ENCODE results near the gene RPL7A. TPM values are rescaled to one million over a fixed set of nuclear protein-coding genes. Genes with fewer than 3 reads are reported as not detected.

The RPL7A gene
- total and polyA plus RNA-seq, 7 donors = 1,013 to 3,403 (median 1,526) TPM

DNA sequence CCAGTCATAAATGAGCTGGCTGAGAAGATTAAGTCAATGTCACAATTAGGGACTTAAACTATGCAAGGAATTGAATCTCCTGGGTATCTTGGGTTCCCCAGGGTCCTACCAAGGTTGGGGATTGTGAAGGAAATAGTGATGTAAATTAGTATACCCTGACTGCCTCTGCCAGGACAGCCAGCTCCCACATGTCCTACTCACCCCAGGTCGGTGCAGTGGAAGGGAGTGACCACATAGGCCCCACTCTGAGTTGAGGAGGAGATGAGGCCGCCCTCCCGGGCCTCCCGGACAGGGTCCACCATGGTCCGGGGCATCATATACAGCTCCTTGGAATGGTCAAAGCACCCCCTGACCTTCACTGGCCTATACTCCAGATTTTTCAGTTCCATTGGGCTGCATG, 5.5 kb downstream of the RPL7A start:
- WGBS, 3 donors = 73 to 80% (median 74%) methylated on average over 5 of the region's 5 CpGs
- Histone ChIP-seq H3K9me3 (no peaks in the 10 kb centered on the region), H3K4me1 (peaks cover 41% of the 10 kb centered on the region), H3K27me3 (ENCODE audit: insufficient read depth in 3 of 3, low read length in 2 of 3) (no peaks in the 10 kb centered on the region), H3K36me3 (ENCODE audit: insufficient read depth in 1 of 2, low read depth in 1 of 2) (peaks cover 7 to 61% of the 10 kb centered on the region in 2 donors), H3K4me3 (no peak overlapping the region), H3K27ac (no peak overlapping the region)
- intact Hi-C loops (cut with DNase I) = loop anchor here in 1 of 2 donors (2.0 to 10.0 kb wide), 2 partner anchors 21 to 111 kb away; no protein-coding TSS in a partner anchor
- DNase-seq (no peak), ATAC-seq (no peak)
- TF ChIP-seq, protein P1, sequence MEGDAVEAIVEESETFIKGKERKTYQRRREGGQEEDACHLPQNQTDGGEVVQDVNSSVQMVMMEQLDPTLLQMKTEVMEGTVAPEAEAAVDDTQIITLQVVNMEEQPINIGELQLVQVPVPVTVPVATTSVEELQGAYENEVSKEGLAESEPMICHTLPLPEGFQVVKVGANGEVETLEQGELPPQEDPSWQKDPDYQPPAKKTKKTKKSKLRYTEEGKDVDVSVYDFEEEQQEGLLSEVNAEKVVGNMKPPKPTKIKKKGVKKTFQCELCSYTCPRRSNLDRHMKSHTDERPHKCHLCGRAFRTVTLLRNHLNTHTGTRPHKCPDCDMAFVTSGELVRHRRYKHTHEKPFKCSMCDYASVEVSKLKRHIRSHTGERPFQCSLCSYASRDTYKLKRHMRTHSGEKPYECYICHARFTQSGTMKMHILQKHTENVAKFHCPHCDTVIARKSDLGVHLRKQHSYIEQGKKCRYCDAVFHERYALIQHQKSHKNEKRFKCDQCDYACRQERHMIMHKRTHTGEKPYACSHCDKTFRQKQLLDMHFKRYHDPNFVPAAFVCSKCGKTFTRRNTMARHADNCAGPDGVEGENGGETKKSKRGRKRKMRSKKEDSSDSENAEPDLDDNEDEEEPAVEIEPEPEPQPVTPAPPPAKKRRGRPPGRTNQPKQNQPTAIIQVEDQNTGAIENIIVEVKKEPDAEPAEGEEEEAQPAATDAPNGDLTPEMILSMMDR (IDR thresholded peaks at IDR 0.05) = no peak

DNA sequence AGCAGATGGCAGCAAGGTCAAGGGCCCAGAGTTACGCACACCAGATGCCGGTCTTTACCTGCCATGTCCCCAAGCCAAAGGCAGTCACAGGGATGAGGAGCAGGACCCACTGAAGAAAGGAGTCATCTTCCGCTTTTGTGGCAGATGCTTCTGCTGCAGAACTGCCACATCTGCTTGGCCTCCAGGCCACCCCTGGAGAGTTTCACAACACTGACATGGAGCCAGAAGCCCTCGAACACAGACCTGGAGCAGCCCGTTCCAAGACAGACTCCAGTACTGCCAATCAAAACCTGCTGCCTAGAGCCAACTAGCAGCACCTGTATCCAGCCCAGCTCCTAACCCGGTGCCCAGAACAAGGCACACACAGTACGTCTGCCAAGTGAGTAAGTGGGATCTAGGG, 6.7 kb downstream of the RPL7A start:
- ATAC-seq (no peak), DNase-seq (no peak)
- 57 to 68% (median 65%) methylated on average over 7 of the region's 7 CpGs for WGBS, 3 donors
- Histone ChIP-seq H3K27me3 (ENCODE audit: insufficient read depth in 3 of 3, low read length in 2 of 3) (no peaks in the 10 kb centered on the region), H3K9me3 (no peaks in the 10 kb centered on the region), H3K36me3 (ENCODE audit: insufficient read depth in 1 of 2, low read depth in 1 of 2) (peaks cover 4 to 56% of the 10 kb centered on the region in 2 donors), H3K4me3 (peak overlapping the region; percentile 72), H3K27ac (no peak overlapping the region), H3K4me1 (peaks cover 30% of the 10 kb centered on the region)
- TF ChIP-seq, protein P1 (IDR thresholded peaks at IDR 0.05) = no peak
- intact Hi-C loops (cut with DNase I) = loop anchor here in 1 of 2 donors (5.0 to 10.0 kb wide), 3 partner anchors 53 to 133 kb away; no protein-coding TSS in a partner anchor

DNA sequence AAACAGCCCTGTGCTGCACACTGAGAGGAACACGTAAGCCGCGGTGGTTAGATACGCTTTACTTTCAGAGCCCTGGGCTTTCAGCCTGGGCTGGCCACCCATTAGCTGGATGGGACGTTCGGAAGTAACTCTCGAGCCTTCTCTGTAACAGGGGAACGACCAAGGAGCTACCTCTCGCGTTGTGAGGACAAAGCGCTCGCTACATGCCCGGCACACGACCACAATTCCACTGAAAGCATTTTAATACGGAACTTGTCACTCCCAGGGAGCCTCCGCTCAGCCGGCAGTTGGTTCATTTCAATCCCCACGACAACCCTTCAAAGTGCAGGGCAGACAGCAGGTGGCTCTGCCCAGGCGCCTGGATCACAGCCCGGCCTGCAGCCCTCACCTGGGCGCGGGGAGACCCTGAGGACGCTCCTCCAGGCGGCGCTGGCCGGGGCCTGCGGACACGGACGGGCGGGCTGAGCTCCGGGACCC, 7.9 kb downstream of the RPL7A start:
- H3K27ac ChIP-seq = peak overlapping the region; percentile 79
- H3K27me3 ChIP-seq (ENCODE audit: insufficient read depth in 3 of 3, low read length in 2 of 3) = no peaks in the 10 kb centered on the region
- ATAC-seq (peak; percentile 23 to 58 (median 44)), DNase-seq (no peak)
- intact Hi-C loops (cut with DNase I) = loop anchor here in 1 of 2 donors (5.0 to 10.0 kb wide), 3 partner anchors 51 to 131 kb away; no protein-coding TSS in a partner anchor
- peaks cover 26% of the 10 kb centered on the region for H3K4me1 ChIP-seq
- 0 to 2% (median 0%) methylated on average over 21 to 31 of the region's 31 CpGs for WGBS, 3 donors
- TF ChIP-seq, protein P1 (IDR thresholded peaks at IDR 0.05) = no peak
- no peaks in the 10 kb centered on the region for H3K9me3 ChIP-seq
- peaks cover 0 to 54% of the 10 kb centered on the region in 2 donors for H3K36me3 ChIP-seq (ENCODE audit: insufficient read depth in 1 of 2, low read depth in 1 of 2)
- H3K4me3 ChIP-seq = peak overlapping the region; percentile 72

DNA sequence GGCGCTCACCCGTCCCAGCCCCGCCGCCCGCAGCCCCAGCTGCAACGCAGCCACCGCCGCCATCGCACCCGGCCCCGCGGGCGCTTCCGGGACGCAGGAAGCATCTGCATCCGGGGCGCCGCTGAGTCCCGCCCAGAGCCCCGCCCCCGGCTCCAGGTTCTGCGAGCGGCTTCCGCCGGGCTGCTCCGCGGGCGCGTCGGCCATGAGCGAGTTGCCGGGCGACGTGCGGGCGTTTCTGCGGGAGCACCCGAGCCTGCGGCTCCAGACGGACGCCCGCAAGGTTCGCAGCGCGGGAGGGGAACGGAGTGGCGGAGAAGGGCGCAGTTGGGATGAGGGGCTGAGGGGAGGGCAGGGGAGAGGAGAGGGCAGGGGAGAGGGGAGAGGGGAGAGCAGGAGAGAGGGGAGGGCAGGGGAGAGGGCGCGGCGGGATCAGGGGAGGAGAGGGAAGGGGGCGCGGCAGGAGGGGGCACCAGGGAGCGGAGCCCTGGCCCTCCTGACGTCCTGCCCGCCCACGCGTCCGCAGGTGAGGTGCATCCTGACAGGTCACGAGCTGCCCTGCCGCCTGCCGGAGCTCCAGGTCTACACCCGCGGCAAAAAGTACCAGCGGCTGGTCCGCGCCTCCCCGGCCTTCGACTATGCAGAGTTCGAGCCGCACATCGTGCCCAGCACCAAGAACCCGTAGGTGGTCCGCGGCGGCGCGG, 8.5 kb downstream of the RPL7A start, which contains the start of the genes SURF1 and SURF2:
SURF1 (minus strand) TSS at position 97 of the 701 bp plus-strand sequence; CDS start at position 63, 34 bp downstream.
SURF2 (plus strand) TSS at position 160 of the 701 bp plus-strand sequence; CDS start at position 203, 43 bp downstream.
- H3K4me3 ChIP-seq = peak within 1 kb of the TSS; percentile 72
- WGBS, 3 donors = 1 to 2% (median 1%) methylated on average over 39 to 78 of the region's 78 CpGs
- no peaks in the 10 kb centered on the region for H3K27me3 ChIP-seq (ENCODE audit: insufficient read depth in 3 of 3, low read length in 2 of 3)
- no peaks in the 10 kb centered on the region for H3K9me3 ChIP-seq
- intact Hi-C loops (cut with DNase I) = loop anchor here in 1 of 2 donors (5.0 to 10.0 kb wide), 3 partner anchors 51 to 131 kb away; no protein-coding TSS in a partner anchor
- peak; percentile 92 to 95 for DNase-seq
- TF ChIP-seq, protein P1 (IDR thresholded peaks at IDR 0.05) = no peak
- peaks cover 25% of the 10 kb centered on the region for H3K4me1 ChIP-seq
- H3K36me3 ChIP-seq (ENCODE audit: insufficient read depth in 1 of 2, low read depth in 1 of 2) = peaks cover under 1 to 54% of the 10 kb centered on the region in 2 donors
- peak within 1 kb of the TSS; percentile 79 for H3K27ac ChIP-seq
- peak; percentile 81 to 90 (median 86) for ATAC-seq
